HEK293 (cell line): ENCODE data around the gene SIMC1.
A peak's percentile ranks its signal among the peaks of the same experiment; 100 is the strongest.

Experiments used
- KLF10 ChIP-seq: fragments of 450-650 bp; IDR thresholded peaks from 2 replicates; pipeline ENCODE4 v1.5.1; 2018; ENCODE audit warnings: missing biosample characterization, mild to moderate bottlenecking, missing genetic modification characterization
- SALL2 ChIP-seq: fragments of 450-650 bp; formaldehyde crosslinking; IDR thresholded peaks from 2 replicates; pipeline ENCODE4 v1.5.0; 2017; ENCODE audit warnings: missing biosample characterization, mild to moderate bottlenecking, missing genetic modification characterization, borderline replicate concordance
- SCRT2 ChIP-seq: fragments of 450-650 bp; formaldehyde crosslinking; IDR thresholded peaks from 2 replicates; pipeline ENCODE4 v1.5.1; 2016; ENCODE audit warnings: missing biosample characterization, missing genetic modification characterization
- TRIM28 ChIP-seq: IDR thresholded peaks from 2 replicates; pipeline ENCODE4 v1.6.1; 2011; ENCODE audit warnings: low read length, control low read depth, borderline replicate concordance
- WT1 ChIP-seq: fragments of 450-650 bp; formaldehyde crosslinking; IDR thresholded peaks from 2 replicates; pipeline ENCODE4 v1.5.1; 2016; ENCODE audit warnings: missing biosample characterization, missing genetic modification characterization
- ZBTB20 ChIP-seq: fragments of 450-650 bp; formaldehyde crosslinking; IDR thresholded peaks from 2 replicates; pipeline ENCODE4 v1.5.1; 2016; ENCODE audit warnings: missing biosample characterization, missing genetic modification characterization
- ZNF133 ChIP-seq: fragments of 450-650 bp; formaldehyde crosslinking; IDR thresholded peaks from 2 replicates; pipeline ENCODE4 v1.5.1; 2016; ENCODE audit warnings: missing biosample characterization, missing genetic modification characterization
- ZNF138 ChIP-seq: fragments of 450-650 bp; formaldehyde crosslinking; IDR thresholded peaks from 2 replicates; pipeline ENCODE4 v1.5.1; 2016; ENCODE audit warnings: missing biosample characterization, missing genetic modification characterization, borderline replicate concordance
- ZNF174 ChIP-seq: fragments of 450-650 bp; formaldehyde crosslinking; IDR thresholded peaks from 2 replicates; pipeline ENCODE4 v1.5.0; 2017; ENCODE audit warnings: missing biosample characterization, mild to moderate bottlenecking, missing genetic modification characterization
- ZNF175 ChIP-seq: fragments of 450-650 bp; formaldehyde crosslinking; IDR thresholded peaks from 2 replicates; pipeline ENCODE4 v1.5.1; 2016; ENCODE audit warnings: missing biosample characterization, missing genetic modification characterization
- ZNF223 ChIP-seq: fragments of 450-650 bp; formaldehyde crosslinking; IDR thresholded peaks from 2 replicates; pipeline ENCODE4 v1.5.1; 2016; ENCODE audit warnings: missing biosample characterization, missing genetic modification characterization
- ZNF350 ChIP-seq: fragments of 450-650 bp; formaldehyde crosslinking; IDR thresholded peaks from 2 replicates; pipeline ENCODE4 v1.5.0; 2017; ENCODE audit warnings: missing biosample characterization, mild to moderate bottlenecking, missing genetic modification characterization
- ZNF426 ChIP-seq: fragments of 450-650 bp; formaldehyde crosslinking; IDR thresholded peaks from 2 replicates; pipeline ENCODE4 v1.5.1; 2017; ENCODE audit warnings: missing biosample characterization, missing genetic modification characterization, mild to moderate bottlenecking, inconsistent platforms, moderate library complexity
- ZNF433 ChIP-seq: fragments of 450-650 bp; formaldehyde crosslinking; IDR thresholded peaks from 2 replicates; pipeline ENCODE4 v1.5.1; 2016; ENCODE audit warnings: missing biosample characterization, missing genetic modification characterization, low read depth
- ZNF530 ChIP-seq: fragments of 450-650 bp; formaldehyde crosslinking; IDR thresholded peaks from 2 replicates; pipeline ENCODE4 v1.5.1; 2016; ENCODE audit warnings: low read depth, missing biosample characterization, missing genetic modification characterization
- ZNF555 ChIP-seq: fragments of 450-650 bp; formaldehyde crosslinking; conservative IDR thresholded peaks from 2 replicates; pipeline ENCODE4 v1.5.1; 2017; ENCODE audit warnings: missing biosample characterization, mild to moderate bottlenecking, missing genetic modification characterization, inconsistent platforms
- ZNF585B ChIP-seq: fragments of 450-650 bp; formaldehyde crosslinking; IDR thresholded peaks from 2 replicates; pipeline ENCODE4 v1.5.1; 2016; ENCODE audit warnings: missing biosample characterization, missing genetic modification characterization
- ZNF621 ChIP-seq: fragments of 450-650 bp; formaldehyde crosslinking; IDR thresholded peaks from 2 replicates; pipeline ENCODE4 v1.5.1; 2017; ENCODE audit warnings: missing biosample characterization, missing genetic modification characterization
- ZNF701 ChIP-seq: fragments of 450-650 bp; formaldehyde crosslinking; IDR thresholded peaks from 2 replicates; pipeline ENCODE4 v1.5.1; 2016; ENCODE audit warnings: missing biosample characterization, missing genetic modification characterization
- ZNF76 ChIP-seq: fragments of 450-650 bp; formaldehyde crosslinking; IDR thresholded peaks from 2 replicates; pipeline ENCODE4; 2016; ENCODE audit warnings: low read depth, missing biosample characterization, missing genetic modification characterization, borderline replicate concordance
- ZNF837 ChIP-seq: fragments of 450-650 bp; formaldehyde crosslinking; IDR thresholded peaks from 2 replicates; pipeline ENCODE4 v1.5.1; 2016; ENCODE audit warnings: missing biosample characterization, missing genetic modification characterization
- ZSCAN16 ChIP-seq: fragments of 450-650 bp; formaldehyde crosslinking; IDR thresholded peaks from 2 replicates; pipeline ENCODE4 v1.5.1; 2016; ENCODE audit warnings: missing biosample characterization, missing genetic modification characterization
- TF ChIP-seq, protein P1 (sequence below): fragments of 450-650 bp; formaldehyde crosslinking; IDR thresholded peaks from 2 replicates; pipeline ENCODE4 v1.5.0; 2017; ENCODE audit warnings: missing biosample characterization, missing genetic modification characterization, borderline replicate concordance
- TF ChIP-seq, protein P2 (sequence below): fragments of 450-650 bp; formaldehyde crosslinking; IDR thresholded peaks from 2 replicates; pipeline ENCODE4 v1.5.1; 2016; ENCODE audit warnings: missing biosample characterization, missing genetic modification characterization
- TF ChIP-seq, protein P3 (sequence below): fragments of 450-650 bp; formaldehyde crosslinking; IDR thresholded peaks from 2 replicates; pipeline ENCODE4 v1.5.1; 2016; ENCODE audit warnings: missing biosample characterization, missing genetic modification characterization
- TF ChIP-seq, protein P4 (sequence below): fragments of 450-650 bp; formaldehyde crosslinking; IDR thresholded peaks from 2 replicates; pipeline ENCODE4 v1.5.1; 2017; ENCODE audit warnings: missing biosample characterization, missing genetic modification characterization
- TF ChIP-seq, protein P5 (sequence below): fragments of 450-650 bp; formaldehyde crosslinking; IDR thresholded peaks from 2 replicates; pipeline ENCODE4 v1.5.1; 2016; ENCODE audit warnings: missing biosample characterization, missing genetic modification characterization
- TF ChIP-seq, protein P6 (sequence below): fragments of 450-650 bp; IDR thresholded peaks from 2 replicates; pipeline ENCODE4 v1.5.1; 2018; ENCODE audit warnings: missing biosample characterization, mild to moderate bottlenecking, missing genetic modification characterization

The SIMC1 gene

DNA sequence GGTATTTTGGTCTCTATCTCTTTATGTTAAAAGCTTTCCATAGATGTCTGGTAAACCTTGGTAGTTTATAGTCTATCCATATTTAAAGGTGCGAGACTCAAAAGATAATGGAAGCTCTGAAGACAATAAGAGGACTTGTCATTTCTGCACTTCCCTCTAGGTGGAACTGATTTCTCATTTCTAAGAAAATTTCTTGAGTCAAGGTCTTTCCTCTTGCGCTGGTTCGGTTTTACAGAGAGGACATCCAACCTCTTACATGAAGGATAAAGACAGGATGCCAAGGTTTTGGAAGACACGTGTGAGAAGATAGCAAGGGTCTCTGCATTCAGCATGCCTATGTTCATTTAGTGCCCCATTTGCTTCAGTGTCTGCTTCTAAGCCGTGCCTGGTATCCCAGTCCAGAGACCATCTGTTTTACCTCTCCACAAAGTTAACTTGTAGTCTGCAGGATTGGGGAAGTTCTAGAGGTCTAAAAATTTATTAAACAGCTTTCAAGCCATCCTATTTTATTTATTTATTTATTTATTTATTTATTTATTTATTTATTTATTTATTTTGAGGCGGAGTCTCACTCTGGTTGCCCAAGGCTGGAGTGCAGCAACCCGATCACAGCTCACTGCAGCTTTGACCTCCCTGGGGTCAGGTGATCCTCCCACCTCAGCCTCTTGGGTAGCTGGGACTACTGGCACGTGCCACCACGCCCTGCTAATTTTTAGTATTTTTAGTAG lies 81.8 kb downstream of the SIMC1 start (continued):
- no peak for TF ChIP-seq ZNF174
- TF ChIP-seq ZNF837 (tag by site-specific recombination): no peak
- TF ChIP-seq TRIM28: no peak
- TF ChIP-seq ZNF175 (tag by site-specific recombination): no peak
- 0 out of 2 replicates have a peak, but pooled peaks have one; percentile 58 for TF ChIP-seq ZNF138 (tag by site-specific recombination)
- no peak for TF ChIP-seq SALL2
- TF ChIP-seq ZNF701 (tag by site-specific recombination): no peak
- TF ChIP-seq, protein P1, sequence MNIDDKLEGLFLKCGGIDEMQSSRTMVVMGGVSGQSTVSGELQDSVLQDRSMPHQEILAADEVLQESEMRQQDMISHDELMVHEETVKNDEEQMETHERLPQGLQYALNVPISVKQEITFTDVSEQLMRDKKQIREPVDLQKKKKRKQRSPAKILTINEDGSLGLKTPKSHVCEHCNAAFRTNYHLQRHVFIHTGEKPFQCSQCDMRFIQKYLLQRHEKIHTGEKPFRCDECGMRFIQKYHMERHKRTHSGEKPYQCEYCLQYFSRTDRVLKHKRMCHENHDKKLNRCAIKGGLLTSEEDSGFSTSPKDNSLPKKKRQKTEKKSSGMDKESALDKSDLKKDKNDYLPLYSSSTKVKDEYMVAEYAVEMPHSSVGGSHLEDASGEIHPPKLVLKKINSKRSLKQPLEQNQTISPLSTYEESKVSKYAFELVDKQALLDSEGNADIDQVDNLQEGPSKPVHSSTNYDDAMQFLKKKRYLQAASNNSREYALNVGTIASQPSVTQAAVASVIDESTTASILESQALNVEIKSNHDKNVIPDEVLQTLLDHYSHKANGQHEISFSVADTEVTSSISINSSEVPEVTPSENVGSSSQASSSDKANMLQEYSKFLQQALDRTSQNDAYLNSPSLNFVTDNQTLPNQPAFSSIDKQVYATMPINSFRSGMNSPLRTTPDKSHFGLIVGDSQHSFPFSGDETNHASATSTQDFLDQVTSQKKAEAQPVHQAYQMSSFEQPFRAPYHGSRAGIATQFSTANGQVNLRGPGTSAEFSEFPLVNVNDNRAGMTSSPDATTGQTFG: no peak
- TF ChIP-seq, protein P2, sequence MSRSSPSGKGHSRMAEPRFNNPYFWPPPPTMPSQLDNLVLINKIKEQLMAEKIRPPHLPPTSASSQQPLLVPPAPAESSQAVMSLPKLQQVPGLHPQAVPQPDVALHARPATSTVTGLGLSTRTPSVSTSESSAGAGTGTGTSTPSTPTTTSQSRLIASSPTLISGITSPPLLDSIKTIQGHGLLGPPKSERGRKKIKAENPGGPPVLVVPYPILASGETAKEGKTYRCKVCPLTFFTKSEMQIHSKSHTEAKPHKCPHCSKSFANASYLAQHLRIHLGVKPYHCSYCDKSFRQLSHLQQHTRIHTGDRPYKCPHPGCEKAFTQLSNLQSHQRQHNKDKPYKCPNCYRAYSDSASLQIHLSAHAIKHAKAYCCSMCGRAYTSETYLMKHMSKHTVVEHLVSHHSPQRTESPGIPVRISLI: no peak
- no peak for TF ChIP-seq WT1 (tag by site-specific recombination)
- TF ChIP-seq, protein P3, sequence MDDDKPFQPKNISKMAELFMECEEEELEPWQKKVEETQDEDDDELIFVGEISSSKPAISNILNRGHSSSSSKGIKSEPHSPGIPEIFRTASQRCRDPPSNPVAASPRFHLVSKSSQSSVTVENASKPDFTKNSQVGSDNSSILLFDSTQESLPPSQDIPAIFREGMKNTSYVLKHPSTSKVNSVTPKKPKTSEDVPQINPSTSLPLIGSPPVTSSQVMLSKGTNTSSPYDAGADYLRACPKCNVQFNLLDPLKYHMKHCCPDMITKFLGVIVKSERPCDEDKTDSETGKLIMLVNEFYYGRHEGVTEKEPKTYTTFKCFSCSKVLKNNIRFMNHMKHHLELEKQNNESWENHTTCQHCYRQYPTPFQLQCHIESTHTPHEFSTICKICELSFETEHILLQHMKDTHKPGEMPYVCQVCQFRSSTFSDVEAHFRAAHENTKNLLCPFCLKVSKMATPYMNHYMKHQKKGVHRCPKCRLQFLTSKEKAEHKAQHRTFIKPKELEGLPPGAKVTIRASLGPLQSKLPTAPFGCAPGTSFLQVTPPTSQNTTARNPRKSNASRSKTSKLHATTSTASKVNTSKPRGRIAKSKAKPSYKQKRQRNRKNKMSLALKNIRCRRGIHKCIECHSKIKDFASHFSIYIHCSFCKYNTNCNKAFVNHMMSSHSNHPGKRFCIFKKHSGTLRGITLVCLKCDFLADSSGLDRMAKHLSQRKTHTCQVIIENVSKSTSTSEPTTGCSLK (tag by site-specific recombination): no peak
- TF ChIP-seq, protein P4, sequence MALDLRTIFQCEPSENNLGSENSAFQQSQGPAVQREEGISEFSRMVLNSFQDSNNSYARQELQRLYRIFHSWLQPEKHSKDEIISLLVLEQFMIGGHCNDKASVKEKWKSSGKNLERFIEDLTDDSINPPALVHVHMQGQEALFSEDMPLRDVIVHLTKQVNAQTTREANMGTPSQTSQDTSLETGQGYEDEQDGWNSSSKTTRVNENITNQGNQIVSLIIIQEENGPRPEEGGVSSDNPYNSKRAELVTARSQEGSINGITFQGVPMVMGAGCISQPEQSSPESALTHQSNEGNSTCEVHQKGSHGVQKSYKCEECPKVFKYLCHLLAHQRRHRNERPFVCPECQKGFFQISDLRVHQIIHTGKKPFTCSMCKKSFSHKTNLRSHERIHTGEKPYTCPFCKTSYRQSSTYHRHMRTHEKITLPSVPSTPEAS: no peak
- peak; percentile 98 for TF ChIP-seq ZNF426 (tag by site-specific recombination)
- no peak for TF ChIP-seq ZNF350 (tag by site-specific recombination)
- TF ChIP-seq, protein P5, sequence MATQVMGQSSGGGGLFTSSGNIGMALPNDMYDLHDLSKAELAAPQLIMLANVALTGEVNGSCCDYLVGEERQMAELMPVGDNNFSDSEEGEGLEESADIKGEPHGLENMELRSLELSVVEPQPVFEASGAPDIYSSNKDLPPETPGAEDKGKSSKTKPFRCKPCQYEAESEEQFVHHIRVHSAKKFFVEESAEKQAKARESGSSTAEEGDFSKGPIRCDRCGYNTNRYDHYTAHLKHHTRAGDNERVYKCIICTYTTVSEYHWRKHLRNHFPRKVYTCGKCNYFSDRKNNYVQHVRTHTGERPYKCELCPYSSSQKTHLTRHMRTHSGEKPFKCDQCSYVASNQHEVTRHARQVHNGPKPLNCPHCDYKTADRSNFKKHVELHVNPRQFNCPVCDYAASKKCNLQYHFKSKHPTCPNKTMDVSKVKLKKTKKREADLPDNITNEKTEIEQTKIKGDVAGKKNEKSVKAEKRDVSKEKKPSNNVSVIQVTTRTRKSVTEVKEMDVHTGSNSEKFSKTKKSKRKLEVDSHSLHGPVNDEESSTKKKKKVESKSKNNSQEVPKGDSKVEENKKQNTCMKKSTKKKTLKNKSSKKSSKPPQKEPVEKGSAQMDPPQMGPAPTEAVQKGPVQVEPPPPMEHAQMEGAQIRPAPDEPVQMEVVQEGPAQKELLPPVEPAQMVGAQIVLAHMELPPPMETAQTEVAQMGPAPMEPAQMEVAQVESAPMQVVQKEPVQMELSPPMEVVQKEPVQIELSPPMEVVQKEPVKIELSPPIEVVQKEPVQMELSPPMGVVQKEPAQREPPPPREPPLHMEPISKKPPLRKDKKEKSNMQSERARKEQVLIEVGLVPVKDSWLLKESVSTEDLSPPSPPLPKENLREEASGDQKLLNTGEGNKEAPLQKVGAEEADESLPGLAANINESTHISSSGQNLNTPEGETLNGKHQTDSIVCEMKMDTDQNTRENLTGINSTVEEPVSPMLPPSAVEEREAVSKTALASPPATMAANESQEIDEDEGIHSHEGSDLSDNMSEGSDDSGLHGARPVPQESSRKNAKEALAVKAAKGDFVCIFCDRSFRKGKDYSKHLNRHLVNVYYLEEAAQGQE: peak; percentile 81
- no peak for TF ChIP-seq ZNF133 (tag by site-specific recombination)
- TF ChIP-seq, protein P6, sequence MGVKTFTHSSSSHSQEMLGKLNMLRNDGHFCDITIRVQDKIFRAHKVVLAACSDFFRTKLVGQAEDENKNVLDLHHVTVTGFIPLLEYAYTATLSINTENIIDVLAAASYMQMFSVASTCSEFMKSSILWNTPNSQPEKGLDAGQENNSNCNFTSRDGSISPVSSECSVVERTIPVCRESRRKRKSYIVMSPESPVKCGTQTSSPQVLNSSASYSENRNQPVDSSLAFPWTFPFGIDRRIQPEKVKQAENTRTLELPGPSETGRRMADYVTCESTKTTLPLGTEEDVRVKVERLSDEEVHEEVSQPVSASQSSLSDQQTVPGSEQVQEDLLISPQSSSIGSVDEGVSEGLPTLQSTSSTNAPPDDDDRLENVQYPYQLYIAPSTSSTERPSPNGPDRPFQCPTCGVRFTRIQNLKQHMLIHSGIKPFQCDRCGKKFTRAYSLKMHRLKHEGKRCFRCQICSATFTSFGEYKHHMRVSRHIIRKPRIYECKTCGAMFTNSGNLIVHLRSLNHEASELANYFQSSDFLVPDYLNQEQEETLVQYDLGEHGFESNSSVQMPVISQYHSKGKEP (tag by site-specific recombination): no peak
- no peak for TF ChIP-seq ZNF585B
- TF ChIP-seq SCRT2: no peak
- TF ChIP-seq ZNF223: no peak
- no peak for TF ChIP-seq ZNF621
- no peak for TF ChIP-seq KLF10 (tag by site-specific recombination)
- TF ChIP-seq ZSCAN16 (tag by site-specific recombination): no peak
- TF ChIP-seq ZNF530 (tag by site-specific recombination): 0 out of 2 replicates have a peak, but pooled peaks have one; percentile 37
- peak; percentile 72; the same call in 1 of the 2 replicates for TF ChIP-seq ZNF433
- TF ChIP-seq ZNF76: no peak
- TF ChIP-seq ZNF555 (tag by site-specific recombination): peak; percentile 96
- no peak for TF ChIP-seq ZBTB20 (tag by site-specific recombination)
